HCT116 (cell line): Measurements from ENCODE around the gene SLC24A5. TPM values are rescaled to one million over a fixed set of nuclear protein-coding genes. Genes with fewer than 3 reads are reported as not detected.

Experiments used
- ATAC-seq: fragments of 200-7000 bp; cut with Tn5 transposase; 2 replicates; pipeline ENCODE4 v1.9.1; 2020; ENCODE audit warnings: mild to moderate bottlenecking, moderate library complexity
- BruUV-seq: library from RNA; stranded (reverse); fragments of 400-500 nt; replicated peaks from 2 replicates; lab custom pipeline; 2021; lab: Mats Ljungman, UMichigan
- CTCF ChIA-PET: fragments of 300-600 bp; sonication (Branson Sonifier 250); formaldehyde crosslinking; loops from one replicate; lab custom pipeline; 2021; ENCODE audit warnings: antibody characterized with exemption; lab: Charles Lee
- POLR2A ChIA-PET: fragments of 300-600, 350-600 bp; sonication (Branson Sonifier 250); formaldehyde crosslinking; loops from one replicate; lab custom pipeline; 2021; ENCODE audit warnings: antibody characterized with exemption; lab: Charles Lee
- RAD21 ChIA-PET, 2 experiments: fragments of 300-600 bp; sonication (Branson Sonifier 250); formaldehyde crosslinking; loops; one replicate each; lab custom pipeline; 2023; ENCODE audit warnings: low total read pairs in 2 of 2; ENCODE audit not compliant: uncharacterized antibody in 2 of 2, unreplicated experiment in 2 of 2, low non-redundant PET in 1 of 2; lab: Charles Lee
- DNase-seq: peaks from one replicate; pipeline ENCODE4 v3.0.0-alpha.2; 2010; ENCODE audit warnings: low read depth, low spot score
- H2AFZ ChIP-seq: fragments of 200-600 bp; shearing (Covaris generic), sonication (generic); 2 replicates; pipeline ENCODE4 v1.6.1; 2017; ENCODE audit warnings: low read depth, mixed run types, mixed read lengths, antibody characterized with exemption, low read length; ENCODE audit not compliant: poor library complexity, severe bottlenecking
- H3K27ac ChIP-seq: 2 replicates; pipeline ENCODE4 v1.5.1; 2012; ENCODE audit warnings: low read depth, low read length
- H3K27me3 ChIP-seq: fragments of 200-600 bp; sonication (generic); 2 replicates; pipeline ENCODE4 v1.6.1; 2016; ENCODE audit warnings: mixed run types, low read length, mixed read lengths; ENCODE audit not compliant: insufficient read depth
- H3K36me3 ChIP-seq, 2 experiments: fragments of 200-500 bp in 1 of 2; fragments of 200-600 bp in 1 of 2; sonication (Bioruptor generic) in 1 of 2; sonication (generic) in 1 of 2; 2 replicates each; pipeline versions ENCODE4 v1.5.1 to v1.6.1; 2014 to 2016; ENCODE audit warnings: low read length in 2 of 2, inconsistent platforms in 1 of 2, mixed read lengths in 1 of 2, mixed run types in 1 of 2; ENCODE audit not compliant: insufficient read depth in 2 of 2, control insufficient read depth in 1 of 2
- H3K4me1 ChIP-seq, 2 experiments: fragments of 200-600 bp in 1 of 2; sonication (generic) in 1 of 2; 2 replicates each; pipeline versions ENCODE4 v1.5.1 to v1.6.1; 2012 to 2017; ENCODE audit warnings: low read length in 2 of 2, inconsistent platforms in 1 of 2, mild to moderate bottlenecking in 1 of 2, mixed read lengths in 1 of 2, mixed run types in 1 of 2, moderate library complexity in 1 of 2; ENCODE audit not compliant: insufficient read depth in 2 of 2, control insufficient read depth in 1 of 2
- H3K4me2 ChIP-seq: fragments of 200-600 bp; sonication (generic); 2 replicates; pipeline ENCODE4 v1.6.1; 2017; ENCODE audit warnings: mixed run types, low read length, mixed read lengths
- H3K4me3 ChIP-seq, 2 experiments: fragments of 200-600 bp in 1 of 2; sonication (generic) in 1 of 2; replicated peaks in 1 of 2; 2 replicates each; pipeline ENCODE4 v1.5.1; 2011 to 2016; ENCODE audit warnings: low read length in 2 of 2, control low read depth in 1 of 2, low read depth in 1 of 2, mild to moderate bottlenecking in 1 of 2, mixed read lengths in 1 of 2, mixed run types in 1 of 2
- H3K79me2 ChIP-seq: fragments of 200-600 bp; sonication (generic); 2 replicates; pipeline ENCODE4 v1.6.1; 2017; ENCODE audit warnings: mild to moderate bottlenecking, mixed run types, low read length, moderate library complexity, mixed read lengths; ENCODE audit not compliant: insufficient read depth
- H3K9ac ChIP-seq: fragments of 200-600 bp; sonication (generic); 2 replicates; pipeline ENCODE4 v1.6.1; 2016; ENCODE audit warnings: low read length, mixed read lengths
- H3K9me2 ChIP-seq: fragments of 200-600 bp; sonication (generic), shearing (Covaris generic); 2 replicates; pipeline ENCODE4 v1.6.1; 2017; ENCODE audit warnings: mixed run types, mild to moderate bottlenecking, moderate library complexity; ENCODE audit not compliant: insufficient read depth
- H3K9me3 ChIP-seq, 2 experiments: fragments of 200-500 bp in 1 of 2; fragments of 200-600 bp in 1 of 2; sonication (Bioruptor generic) in 1 of 2; sonication (generic) in 1 of 2; 2 replicates each; pipeline ENCODE4 v1.6.1; 2014 to 2017; ENCODE audit warnings: low read length in 2 of 2, mixed read lengths in 2 of 2, inconsistent platforms in 1 of 2, low read depth in 1 of 2, mild to moderate bottlenecking in 1 of 2, mixed run types in 1 of 2, moderate library complexity in 1 of 2; ENCODE audit not compliant: control insufficient read depth in 1 of 2, insufficient read depth in 1 of 2
- H4K20me1 ChIP-seq: fragments of 200-600 bp; sonication (generic), shearing (Covaris generic); 2 replicates; pipeline ENCODE4 v1.6.1; 2017; ENCODE audit warnings: mixed run types, mild to moderate bottlenecking, moderate library complexity; ENCODE audit not compliant: insufficient read depth
- CBX3 ChIP-seq: IDR thresholded peaks from 2 replicates; pipeline ENCODE4 v1.6.1; 2012; ENCODE audit warnings: low read depth
- CEBPB ChIP-seq: IDR thresholded peaks from 2 replicates; pipeline ENCODE4 v1.6.1; 2012; ENCODE audit warnings: low read depth
- CTCF ChIP-seq, 3 experiments: fragments of 200-600 bp in 1 of 3; sonication (generic) in 1 of 3; IDR thresholded peaks in 2 of 3; conservative IDR thresholded peaks in 1 of 3; 2 replicates each; pipeline ENCODE4 v1.5.1; 2012 to 2017; ENCODE audit warnings: low read depth in 2 of 3, low read length in 2 of 3, antibody characterized with exemption in 1 of 3, borderline replicate concordance in 1 of 3, control low read depth in 1 of 3, mild to moderate bottlenecking in 1 of 3, mixed read lengths in 1 of 3, mixed run types in 1 of 3, moderate library complexity in 1 of 3; ENCODE audit not compliant: insufficient read depth in 1 of 3
- EGR1 ChIP-seq: IDR thresholded peaks from 2 replicates; pipeline ENCODE4 v1.6.1; 2012; ENCODE audit warnings: low read depth
- ELF1 ChIP-seq: IDR thresholded peaks from 2 replicates; pipeline ENCODE4 v1.6.1; 2012; ENCODE audit warnings: low read depth, borderline replicate concordance
- EZH2 ChIP-seq: fragments of 200-600 bp; sonication (generic); IDR thresholded peaks from 2 replicates; pipeline ENCODE4 v1.6.1; 2017; ENCODE audit warnings: antibody characterized with exemption, mixed run types
- EZH2phosphoT487 ChIP-seq: fragments of 200-600 bp; IDR thresholded peaks from 2 replicates; pipeline ENCODE4 v1.6.1; 2018; ENCODE audit warnings: antibody characterized with exemption, borderline replicate concordance
- FOSL1 ChIP-seq: IDR thresholded peaks from 2 replicates; pipeline ENCODE4 v1.6.1; 2012; ENCODE audit warnings: low read depth
- JUND ChIP-seq: IDR thresholded peaks from 2 replicates; pipeline ENCODE4 v1.6.1; 2012
- POLR2A ChIP-seq: IDR thresholded peaks from 2 replicates; pipeline ENCODE4 v1.7.0; 2011; ENCODE audit warnings: borderline replicate concordance; ENCODE audit not compliant: insufficient read depth, insufficient read length; ENCODE audit errors: extremely low read depth
- POLR2AphosphoS5 ChIP-seq: IDR thresholded peaks from 2 replicates; pipeline ENCODE4 v1.6.1; 2011; ENCODE audit warnings: mild to moderate bottlenecking, low read depth, low read length, moderate library complexity
- RAD21 ChIP-seq: IDR thresholded peaks from 2 replicates; pipeline ENCODE4 v1.6.1; 2012; ENCODE audit warnings: low read depth, mild to moderate bottlenecking
- SRF ChIP-seq: IDR thresholded peaks from 2 replicates; pipeline ENCODE4 v1.6.1; 2012; ENCODE audit warnings: low read depth
- ZBTB33 ChIP-seq: IDR thresholded peaks from 2 replicates; pipeline ENCODE4 v1.6.1; 2011; ENCODE audit warnings: mild to moderate bottlenecking, low read length, moderate library complexity; ENCODE audit not compliant: insufficient replicate concordance; ENCODE audit errors: extremely low read depth
- ZFX ChIP-seq: fragments of 450-650 bp; IDR thresholded peaks from 2 replicates; pipeline ENCODE4 v1.6.1; 2017
- ZNF274 ChIP-seq: fragments of 200-500 bp; sonication (Bioruptor generic); IDR thresholded peaks from 2 replicates; pipeline ENCODE4 v1.6.1; 2014; ENCODE audit warnings: mild to moderate bottlenecking, low read depth, low read length, inconsistent platforms
- intact Hi-C: fragments of 100-400 bp; cut with micrococcal nuclease; formaldehyde crosslinking; loops from 2 replicates; pipeline ENCODE4 v1.10.0; 2022
- total RNA-seq: library from RNA; stranded (reverse); gene quantifications from one replicate; pipeline ENCODE4 v1.2.1, GENCODE V29; 2021; ENCODE audit not compliant: unreplicated experiment

Gene SLC24A5
- total RNA-seq, 1 experiment from 2014 or later: not detected

GRCh38 chr15:48090666-48091065, 30.1 kb upstream of the SLC24A5 start:
- ChIA-PET CTCF (no interaction called here), POLR2A (no interaction called here), RAD21 (no interaction called here)
- Histone ChIP-seq H3K4me1 (no peaks in the 10 kb centered on the region), H3K27me3 (no peaks in the 10 kb centered on the region), H3K4me2 (no peak overlapping the region), H3K9me2 (no peaks in the 10 kb centered on the region), H3K4me3 (no peak overlapping the region), H3K79me2 (no peaks in the 10 kb centered on the region), H3K36me3 (no peaks in the 10 kb centered on the region), H3K9ac (no peak overlapping the region), H3K27ac (no peak overlapping the region), H3K9me3 (peaks cover 0 to 3% of the 10 kb centered on the region in 2 experiments; a peak in 1 of 4 replicates), H4K20me1 (no peaks in the 10 kb centered on the region), H2AFZ (no peak overlapping the region)
- intact Hi-C loops: no loop called here
- ATAC-seq: no peak
- no TSS peak for BruUV-seq
- no peak for DNase-seq
- TF ChIP-seq EZH2phosphoT487: no peak
- TF ChIP-seq EGR1: no peak
- TF ChIP-seq ZNF274: no peak
- TF ChIP-seq SRF: no peak
- no peak for TF ChIP-seq CTCF (IDR thresholded peaks at IDR 0.05 in 2 of 3, conservative IDR thresholded peaks at IDR 0.05 in 1 of 3; ENCODE audit: borderline replicate concordance in 1 of 3, insufficient read depth in 1 of 3, low read depth in 2 of 3, low read length in 2 of 3)
- no peak for TF ChIP-seq FOSL1
- no peak for TF ChIP-seq ZBTB33
- no peak for TF ChIP-seq JUND
- TF ChIP-seq POLR2A: no peak
- no peak for TF ChIP-seq ELF1
- TF ChIP-seq CEBPB: no peak
- TF ChIP-seq EZH2: no peak
- TF ChIP-seq CBX3: no peak
- no peak for TF ChIP-seq POLR2AphosphoS5
- no peak for TF ChIP-seq ZFX
- TF ChIP-seq RAD21: no peak
